Type B pancreatic cell (in vitro differentiated cells): ENCODE measurements around the gene ENDOG. TPM values are rescaled to one million over a fixed set of nuclear protein-coding genes. Genes with fewer than 3 reads are reported as not detected.

Experiments
- DNase-seq: peaks from one replicate; pipeline ENCODE4 v3.0.0; 2021; ENCODE audit warnings: mixed read lengths; ENCODE audit not compliant: unreplicated experiment; ENCODE audit errors: extremely low spot score
- H3K27ac Mint-ChIP-seq: 2 replicates; pipeline ENCODE4 v1.8.0; 2021; ENCODE audit warnings: mild to moderate bottlenecking, mixed read lengths
- H3K27me3 Mint-ChIP-seq: 2 replicates; pipeline ENCODE4 v1.8.0; 2021; ENCODE audit warnings: mixed read lengths
- H3K36me3 Mint-ChIP-seq: 2 replicates; pipeline ENCODE4 v1.8.0; 2021; ENCODE audit warnings: mixed read lengths
- H3K4me1 Mint-ChIP-seq: one replicate; pipeline ENCODE4 v1.8.0; 2021; ENCODE audit warnings: mixed read lengths; ENCODE audit not compliant: unreplicated experiment
- H3K4me3 Mint-ChIP-seq: 2 replicates; pipeline ENCODE4 v1.8.0; 2021; ENCODE audit warnings: mild to moderate bottlenecking, mixed read lengths
- H3K9me3 Mint-ChIP-seq: 2 replicates; pipeline ENCODE4 v1.8.0; 2021; ENCODE audit warnings: mixed read lengths
- total RNA-seq: library from RNA; stranded (reverse); gene quantifications from 2 replicates; pipeline ENCODE4 v1.2.1, GENCODE V29; 2021; ENCODE audit warnings: low replicate concordance
- TF ChIP-seq, protein P1 (sequence below): fragments of 200-600 bp; sonication (generic); conservative IDR thresholded peaks from 2 replicates; pipeline ENCODE4 v1.5.0; 2021; ENCODE audit warnings: antibody characterized with exemption, mild to moderate bottlenecking

Gene ENDOG
- total RNA-seq, 1 donor from 2014 or later = 24.1 TPM

DNA sequence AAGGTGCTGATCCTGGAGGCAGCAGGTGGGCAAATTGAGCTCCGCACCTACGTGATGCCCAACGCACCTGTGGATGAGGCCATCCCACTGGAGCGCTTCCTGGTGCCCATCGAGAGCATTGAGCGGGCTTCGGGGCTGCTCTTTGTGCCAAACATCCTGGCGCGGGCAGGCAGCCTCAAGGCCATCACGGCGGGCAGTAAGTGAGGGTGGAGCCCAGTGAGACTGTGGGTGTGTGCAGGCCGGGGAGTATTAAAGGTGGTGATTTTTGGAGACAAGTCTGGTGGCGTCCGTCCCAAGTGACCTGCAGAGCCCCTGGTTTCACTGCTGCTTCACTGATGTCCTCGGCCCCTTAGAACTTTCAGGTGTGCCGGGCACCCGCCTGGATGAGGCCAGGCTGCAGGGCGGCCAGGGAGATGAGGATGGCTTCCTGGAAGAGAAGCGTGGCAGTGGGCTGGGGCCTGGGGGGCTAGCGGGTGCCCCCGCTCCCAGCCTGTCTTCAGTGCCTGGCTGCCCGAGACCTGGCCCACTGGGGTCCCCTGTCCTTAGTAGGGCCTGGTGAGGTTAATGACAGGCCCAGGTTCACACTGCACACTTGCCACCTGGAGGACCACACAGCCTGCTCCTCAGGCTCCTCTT lies 4.2 kb downstream of the ENDOG start:
- DNase-seq = no peak
- Mint-ChIP-seq H3K9me3 (no peaks in the 10 kb centered on the region), H3K27me3 (no peaks in the 10 kb centered on the region)

GRCh38 chr9:128823362-128823902 lies 5.1 kb downstream of the ENDOG start:
- Mint-ChIP-seq H3K4me3 (no peak overlapping the region), H3K27me3 (no peaks in the 10 kb centered on the region), H3K4me1 (peaks cover 9% of the 10 kb centered on the region), H3K36me3 (no peaks in the 10 kb centered on the region), H3K27ac (no peak overlapping the region), H3K9me3 (no peaks in the 10 kb centered on the region)
- DNase-seq = no peak
- TF ChIP-seq, protein P1, sequence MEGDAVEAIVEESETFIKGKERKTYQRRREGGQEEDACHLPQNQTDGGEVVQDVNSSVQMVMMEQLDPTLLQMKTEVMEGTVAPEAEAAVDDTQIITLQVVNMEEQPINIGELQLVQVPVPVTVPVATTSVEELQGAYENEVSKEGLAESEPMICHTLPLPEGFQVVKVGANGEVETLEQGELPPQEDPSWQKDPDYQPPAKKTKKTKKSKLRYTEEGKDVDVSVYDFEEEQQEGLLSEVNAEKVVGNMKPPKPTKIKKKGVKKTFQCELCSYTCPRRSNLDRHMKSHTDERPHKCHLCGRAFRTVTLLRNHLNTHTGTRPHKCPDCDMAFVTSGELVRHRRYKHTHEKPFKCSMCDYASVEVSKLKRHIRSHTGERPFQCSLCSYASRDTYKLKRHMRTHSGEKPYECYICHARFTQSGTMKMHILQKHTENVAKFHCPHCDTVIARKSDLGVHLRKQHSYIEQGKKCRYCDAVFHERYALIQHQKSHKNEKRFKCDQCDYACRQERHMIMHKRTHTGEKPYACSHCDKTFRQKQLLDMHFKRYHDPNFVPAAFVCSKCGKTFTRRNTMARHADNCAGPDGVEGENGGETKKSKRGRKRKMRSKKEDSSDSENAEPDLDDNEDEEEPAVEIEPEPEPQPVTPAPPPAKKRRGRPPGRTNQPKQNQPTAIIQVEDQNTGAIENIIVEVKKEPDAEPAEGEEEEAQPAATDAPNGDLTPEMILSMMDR = no peak

More for the DNA sequence above, 4.2 kb downstream of the ENDOG start:
- peaks cover 9% of the 10 kb centered on the region for H3K4me1 Mint-ChIP-seq
- no peaks in the 10 kb centered on the region for H3K36me3 Mint-ChIP-seq
- H3K4me3 Mint-ChIP-seq = no peak overlapping the region
- TF ChIP-seq, protein P1 = no peak
- H3K27ac Mint-ChIP-seq = no peak overlapping the region

- H3K9me3 Mint-ChIP-seq = no peaks in the 10 kb centered on the region
- no peak overlapping the region for H3K4me3 Mint-ChIP-seq
- H3K36me3 Mint-ChIP-seq = no peaks in the 10 kb centered on the region
- H3K4me1 Mint-ChIP-seq = peaks cover 15% of the 10 kb centered on the region
- H3K27me3 Mint-ChIP-seq = no peaks in the 10 kb centered on the region
- no peak for DNase-seq
- TF ChIP-seq, protein P1 = no peak
- H3K27ac Mint-ChIP-seq = no peak overlapping the region
Measured at GRCh38 chr9:128823903-128824406, 5.7 kb downstream of the ENDOG start.

- Mint-ChIP-seq H3K27me3 (no peaks in the 10 kb centered on the region), H3K9me3 (no peaks in the 10 kb centered on the region), H3K4me1 (peaks cover 9% of the 10 kb centered on the region), H3K4me3 (no peak overlapping the region), H3K36me3 (no peaks in the 10 kb centered on the region), H3K27ac (no peak overlapping the region)
- DNase-seq = no peak
- TF ChIP-seq, protein P1 = no peak
Measured at GRCh38 chr9:128824911-128825310, 6.6 kb downstream of the ENDOG start.

- H3K9me3 Mint-ChIP-seq = no peaks in the 10 kb centered on the region
- H3K27ac Mint-ChIP-seq = no peak overlapping the region
- TF ChIP-seq, protein P1 = peak; percentile 45
- peaks cover 8% of the 10 kb centered on the region for H3K4me1 Mint-ChIP-seq
- H3K27me3 Mint-ChIP-seq = no peaks in the 10 kb centered on the region
- no peak for DNase-seq
- H3K36me3 Mint-ChIP-seq = no peaks in the 10 kb centered on the region
- no peak overlapping the region for H3K4me3 Mint-ChIP-seq
Measured at GRCh38 chr9:128825923-128826700, 7.8 kb downstream of the ENDOG start.
